Ectodermal cell (in vitro differentiated cells): ENCODE results near the gene TMEM125. TPM values are rescaled to one million over a fixed set of nuclear protein-coding genes. Genes with fewer than 3 reads are reported as not detected.

Experiments used
- H3K27ac ChIP-seq: 2 replicates; pipeline ENCODE4 v1.7.0; 2013; ENCODE audit warnings: mild to moderate bottlenecking, low read depth, low read length; ENCODE audit not compliant: insufficient read depth, poor library complexity, severe bottlenecking
- H3K27me3 ChIP-seq: 2 replicates; pipeline ENCODE4 v1.7.0; 2013; ENCODE audit warnings: mild to moderate bottlenecking, low read length; ENCODE audit not compliant: insufficient read depth, control insufficient read depth, poor library complexity, severe bottlenecking
- H3K36me3 ChIP-seq: one replicate; pipeline ENCODE4 v1.7.0; 2013; ENCODE audit warnings: low read length; ENCODE audit not compliant: control insufficient read depth, insufficient read depth
- H3K4me1 ChIP-seq: one replicate; pipeline ENCODE4 v1.7.0; 2013; ENCODE audit warnings: low read length; ENCODE audit not compliant: control insufficient read depth, insufficient read depth
- H3K4me3 ChIP-seq: 2 replicates; pipeline ENCODE4 v1.7.0; 2013; ENCODE audit warnings: low read depth, low read length, control low read depth; ENCODE audit not compliant: insufficient read depth
- H3K9me3 ChIP-seq: 2 replicates; pipeline ENCODE4 v1.7.0; 2013; ENCODE audit warnings: mild to moderate bottlenecking, low read length, moderate library complexity; ENCODE audit not compliant: control insufficient read depth
- whole genome bisulfite sequencing, 2 experiments: methylation state at CpG; one replicate each; pipeline ENCODE4 v1.1.7; 2013; ENCODE audit warnings: missing lambda C conversion rate in 2 of 2; 5-methylcytosine and 5-hydroxymethylcytosine counted together
- polyA plus RNA-seq, 4 experiments: library from polyadenylated mRNA; stranded (reverse); fragments of 50-300 nt; gene quantifications; one replicate each; pipeline ENCODE4 v1.2.3, GENCODE V29; 2013

The TMEM125 gene
- polyA plus RNA-seq (2013, experiment 1 of 4) = 1.5 TPM
- 2.1 TPM for polyA plus RNA-seq (2013, experiment 2 of 4)
- 0.96 TPM for polyA plus RNA-seq (2013, experiment 3 of 4)
- 1.3 TPM for polyA plus RNA-seq (2013, experiment 4 of 4)

DNA sequence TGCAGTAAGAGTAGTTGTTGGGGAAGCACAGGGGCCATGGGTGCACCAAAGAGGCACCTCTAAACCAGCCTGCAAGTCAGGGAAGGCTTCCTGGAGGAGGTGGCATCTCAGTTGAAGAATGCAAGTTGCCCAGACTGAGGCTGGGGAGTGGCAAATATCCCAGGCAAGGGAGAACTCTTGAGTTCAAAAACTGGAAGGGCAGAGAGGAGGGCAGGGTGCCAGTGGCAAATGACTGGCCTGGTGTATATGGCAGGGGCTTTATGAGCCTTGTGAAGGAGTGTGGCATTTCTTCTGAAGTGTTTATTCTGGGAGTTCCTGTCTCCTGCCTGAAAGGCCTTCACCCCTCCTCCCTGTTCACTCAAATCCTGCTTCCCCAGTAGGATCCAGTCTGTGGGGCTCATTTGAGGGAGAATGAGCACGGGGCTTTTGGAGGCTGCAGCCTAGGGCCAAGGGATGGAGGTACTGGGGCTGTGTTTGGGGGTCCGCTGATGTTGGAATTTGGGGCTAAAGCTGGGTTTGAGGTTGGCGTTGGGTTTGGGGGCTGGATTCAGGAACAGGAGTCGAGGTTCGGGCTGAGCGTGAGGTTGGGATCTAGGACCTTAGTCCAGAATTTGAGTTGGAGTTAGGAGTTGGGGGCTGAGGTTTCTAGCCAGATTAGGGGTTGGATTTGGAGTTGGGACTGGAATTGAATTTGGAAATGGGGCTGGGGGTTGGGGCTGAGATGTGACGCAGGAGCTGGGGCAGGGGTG lies at the start of gene TMEM125:
Gene TMEM125, plus strand, starts transcription at position 357 of the 749 bp plus-strand sequence. CDS start 2,740 bp downstream, outside the sequence.
- H3K4me1 ChIP-seq = no peaks in the 10 kb centered on the region
- H3K27ac ChIP-seq = no peak within 1 kb of the TSS
- peak within 1 kb of the TSS; percentile 45 for H3K4me3 ChIP-seq
- no peaks in the 10 kb centered on the region for H3K9me3 ChIP-seq
- 81 to 85% methylated on average over 7 of the region's 7 CpGs for WGBS, 2 experiments
- H3K36me3 ChIP-seq = no peaks in the 10 kb centered on the region
- no peaks in the 10 kb centered on the region for H3K27me3 ChIP-seq

DNA sequence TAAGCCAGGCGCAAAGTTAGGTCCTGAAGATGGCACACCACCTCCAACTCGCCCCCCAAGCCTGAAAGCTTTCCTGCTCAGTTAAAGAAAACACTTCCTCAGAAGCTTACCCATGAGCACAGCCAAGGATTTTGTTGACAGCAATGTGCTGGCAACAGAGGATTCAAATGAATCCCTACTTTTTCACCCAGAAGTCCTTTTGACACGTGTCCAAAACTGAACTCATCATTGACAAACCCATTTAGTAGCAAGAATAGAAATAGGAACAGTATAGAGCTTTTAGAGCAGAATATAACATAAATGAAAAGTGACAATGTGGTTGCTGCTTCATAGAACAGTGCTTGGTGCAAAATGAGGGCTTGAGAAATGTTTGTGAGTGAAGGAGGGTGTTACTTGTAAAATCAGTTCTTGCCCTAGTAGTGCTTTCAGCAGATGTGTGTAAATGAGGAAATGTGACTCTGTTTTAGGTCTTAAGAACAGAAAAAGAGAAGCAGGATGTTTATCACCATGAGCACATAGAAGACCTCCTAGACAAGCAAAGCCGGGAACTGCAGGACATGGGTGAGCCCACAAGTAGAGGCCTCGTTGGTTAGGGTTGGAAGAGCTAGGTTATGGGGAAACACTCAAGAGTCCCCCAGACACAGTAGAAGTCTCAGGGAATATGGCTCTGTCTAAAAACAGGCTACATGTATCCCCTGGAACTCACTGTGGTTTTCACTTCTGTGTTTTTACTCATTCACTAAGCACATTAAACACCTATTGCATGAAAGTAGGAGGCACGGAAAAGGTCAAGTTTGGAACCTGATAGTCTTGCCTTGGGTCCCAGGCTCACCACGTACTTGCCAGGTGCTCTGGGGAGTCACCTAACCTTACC lies 48.6 kb upstream of the TMEM125 start:
- 87 to 89% methylated on average over 7 of the region's 7 CpGs for WGBS, 2 experiments
- Histone ChIP-seq H3K27me3 (no peaks in the 10 kb centered on the region), H3K4me1 (no peaks in the 10 kb centered on the region), H3K9me3 (no peaks in the 10 kb centered on the region), H3K27ac (no peak overlapping the region), H3K36me3 (no peaks in the 10 kb centered on the region), H3K4me3 (no peak overlapping the region)

DNA sequence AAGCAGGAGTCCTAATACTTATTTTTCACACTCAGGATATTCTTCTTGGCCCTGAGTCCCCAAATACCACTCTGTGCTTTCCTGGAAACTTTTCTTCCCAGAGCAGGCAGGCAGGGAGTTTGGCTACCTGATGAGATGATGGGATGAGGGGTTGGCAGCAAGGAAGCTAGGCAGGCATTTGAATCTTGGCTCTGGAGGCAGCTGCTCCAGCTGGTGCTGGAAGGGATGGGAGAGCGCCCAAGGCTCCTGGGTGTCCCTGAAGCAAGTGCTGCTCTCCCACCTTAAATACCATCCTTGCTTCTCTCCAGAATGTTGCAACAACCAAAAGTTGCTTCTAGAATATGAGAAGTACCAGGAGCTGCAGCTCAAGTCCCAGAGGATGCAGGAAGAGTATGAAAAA lies 48.0 kb upstream of the TMEM125 start:
- H3K36me3 ChIP-seq = no peaks in the 10 kb centered on the region
- no peak overlapping the region for H3K27ac ChIP-seq
- no peaks in the 10 kb centered on the region for H3K9me3 ChIP-seq
- no peaks in the 10 kb centered on the region for H3K27me3 ChIP-seq
- H3K4me3 ChIP-seq = no peak overlapping the region
- 95 to 100% methylated on average over 1 of the region's 1 CpG for WGBS, 2 experiments
- H3K4me1 ChIP-seq = no peaks in the 10 kb centered on the region

DNA sequence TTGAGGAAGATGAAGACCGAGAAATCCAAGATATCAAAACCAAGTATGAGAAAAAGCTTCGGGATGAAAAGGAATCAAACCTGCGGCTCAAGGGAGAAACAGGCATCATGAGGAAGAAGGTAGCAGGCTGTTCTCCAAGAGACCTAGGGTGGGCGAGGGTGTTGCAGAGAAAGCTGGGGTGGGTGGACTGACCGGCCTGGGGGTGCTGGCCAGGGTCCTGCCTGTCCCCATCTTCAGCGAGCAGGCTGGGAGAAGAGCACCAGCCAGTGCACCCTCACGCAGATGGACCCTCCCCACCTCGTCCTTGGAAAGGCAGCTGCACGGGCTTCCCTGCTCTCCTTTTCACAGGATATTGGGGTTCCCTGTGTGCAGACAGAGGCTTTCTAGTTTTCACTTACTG lies 46.9 kb upstream of the TMEM125 start:
- Histone ChIP-seq H3K27ac (no peak overlapping the region), H3K27me3 (no peaks in the 10 kb centered on the region), H3K9me3 (no peaks in the 10 kb centered on the region), H3K4me3 (no peak overlapping the region), H3K36me3 (no peaks in the 10 kb centered on the region), H3K4me1 (no peaks in the 10 kb centered on the region)
- WGBS, 2 experiments = 90 to 91% methylated on average over 9 of the region's 9 CpGs

DNA sequence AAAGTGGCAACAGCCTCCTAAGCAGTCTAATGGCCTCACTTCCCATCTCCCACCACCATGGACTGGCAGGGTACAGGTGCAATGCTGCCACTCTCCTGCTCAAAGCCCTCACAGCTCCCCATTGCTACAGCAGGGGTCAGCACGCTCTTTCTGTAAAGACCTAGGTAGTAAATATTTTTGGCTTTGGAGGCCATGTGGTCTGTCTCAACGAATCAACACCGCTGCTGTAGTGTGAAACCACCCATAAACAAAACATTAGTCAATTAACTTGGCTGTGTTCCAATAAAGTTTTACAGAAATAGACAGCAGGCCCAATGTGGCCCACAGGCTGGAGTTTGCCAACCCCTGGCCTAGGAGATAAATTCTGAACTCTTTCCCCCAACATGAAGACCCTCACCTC lies 44.6 kb upstream of the TMEM125 start:
- no peaks in the 10 kb centered on the region for H3K36me3 ChIP-seq
- WGBS, 2 experiments = 84 to 93% methylated on average over 3 of the region's 3 CpGs

DNA sequence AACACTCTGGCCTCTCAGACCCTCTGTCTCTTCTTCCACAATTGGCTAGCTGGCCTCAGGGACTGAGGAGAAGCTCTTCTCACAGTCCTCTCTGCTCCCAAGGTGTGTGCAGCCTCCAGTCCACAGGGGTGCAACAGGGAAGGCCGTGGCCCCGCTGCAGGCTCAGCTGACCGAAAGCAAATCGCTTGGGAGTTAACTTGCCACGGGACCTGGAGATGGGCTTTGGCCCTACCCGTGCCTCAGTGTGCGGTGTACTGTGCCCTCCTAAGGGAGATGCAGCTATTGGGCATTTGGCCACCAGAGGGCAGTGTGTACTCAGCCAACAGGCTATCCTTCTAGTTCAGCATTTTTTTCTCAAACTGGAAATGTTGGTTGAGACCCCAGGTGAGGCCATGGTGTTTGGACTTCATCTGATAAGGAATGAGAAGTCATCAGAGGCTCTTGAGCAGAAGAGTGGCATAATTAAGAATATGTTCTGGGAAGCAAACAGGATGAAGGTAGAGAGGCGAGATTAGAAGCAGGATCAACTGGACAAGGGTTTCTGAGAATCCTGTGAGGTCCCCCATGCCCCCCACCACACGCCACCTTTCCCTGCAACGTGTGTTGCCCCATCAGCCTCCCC lies 42.5 kb upstream of the TMEM125 start:
- H3K36me3 ChIP-seq = no peaks in the 10 kb centered on the region
- 29 to 30% methylated on average over 10 of the region's 10 CpGs for WGBS, 2 experiments
- H3K4me3 ChIP-seq = no peak overlapping the region
- no peak overlapping the region for H3K27ac ChIP-seq
- peaks cover 11% of the 10 kb centered on the region for H3K4me1 ChIP-seq
- no peaks in the 10 kb centered on the region for H3K27me3 ChIP-seq
- H3K9me3 ChIP-seq = no peaks in the 10 kb centered on the region

More for the DNA sequence above, 44.6 kb upstream of the TMEM125 start:
- Histone ChIP-seq H3K27ac (no peak overlapping the region), H3K4me3 (no peak overlapping the region), H3K4me1 (peaks cover 5% of the 10 kb centered on the region), H3K9me3 (no peaks in the 10 kb centered on the region), H3K27me3 (no peaks in the 10 kb centered on the region)

DNA sequence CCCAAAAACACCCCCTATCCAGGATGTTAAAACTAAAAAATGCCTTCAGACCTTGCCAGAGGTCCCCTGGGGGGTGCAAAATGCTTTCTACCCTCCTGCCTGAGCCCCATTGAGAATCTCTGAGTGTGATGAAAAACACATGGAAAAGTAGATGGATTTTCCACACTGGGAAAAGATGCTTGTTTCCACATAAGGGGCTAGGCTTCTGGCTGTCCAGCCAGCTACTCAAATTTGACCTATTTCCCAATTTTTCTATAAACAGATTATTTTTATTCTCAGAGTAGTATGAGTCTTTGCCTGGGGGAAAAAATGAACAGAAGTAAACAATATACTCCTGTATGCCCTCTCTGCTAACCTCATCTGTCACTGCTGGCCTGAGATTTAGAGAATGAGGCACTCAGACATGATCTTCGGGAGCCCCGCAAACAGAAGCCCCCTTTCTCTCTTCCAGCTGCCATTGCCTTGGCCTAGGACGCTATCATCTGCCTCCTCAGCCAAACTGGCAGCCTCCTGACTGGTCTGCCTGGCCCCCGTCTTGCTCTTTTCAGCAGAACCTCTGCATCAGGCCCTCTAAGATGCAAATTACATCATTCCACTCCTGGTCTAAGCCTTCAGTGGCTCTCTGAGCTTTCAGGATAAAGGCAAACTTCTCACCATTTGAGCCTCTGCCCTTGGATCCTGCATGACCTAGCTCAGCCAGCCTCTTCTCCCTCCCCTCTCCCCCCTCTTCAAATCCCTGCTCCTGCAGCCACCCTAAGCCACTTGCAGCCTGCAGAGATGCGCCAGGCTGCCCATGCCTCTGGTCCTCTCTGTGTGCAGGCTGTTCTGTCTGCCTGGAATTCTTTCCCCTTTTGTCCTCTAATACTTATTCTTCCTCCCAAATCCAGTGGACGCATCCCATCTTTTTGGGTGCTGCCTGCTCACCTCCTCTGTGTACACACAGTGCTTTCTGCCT lies 39.7 kb upstream of the TMEM125 start:
- H3K4me3 ChIP-seq = no peak overlapping the region
- no peaks in the 10 kb centered on the region for H3K27me3 ChIP-seq
- no peaks in the 10 kb centered on the region for H3K36me3 ChIP-seq
- H3K27ac ChIP-seq = no peak overlapping the region
- H3K9me3 ChIP-seq = no peaks in the 10 kb centered on the region
- WGBS, 2 experiments = 72% methylated on average over 6 of the region's 6 CpGs
- H3K4me1 ChIP-seq = peaks cover 11% of the 10 kb centered on the region

DNA sequence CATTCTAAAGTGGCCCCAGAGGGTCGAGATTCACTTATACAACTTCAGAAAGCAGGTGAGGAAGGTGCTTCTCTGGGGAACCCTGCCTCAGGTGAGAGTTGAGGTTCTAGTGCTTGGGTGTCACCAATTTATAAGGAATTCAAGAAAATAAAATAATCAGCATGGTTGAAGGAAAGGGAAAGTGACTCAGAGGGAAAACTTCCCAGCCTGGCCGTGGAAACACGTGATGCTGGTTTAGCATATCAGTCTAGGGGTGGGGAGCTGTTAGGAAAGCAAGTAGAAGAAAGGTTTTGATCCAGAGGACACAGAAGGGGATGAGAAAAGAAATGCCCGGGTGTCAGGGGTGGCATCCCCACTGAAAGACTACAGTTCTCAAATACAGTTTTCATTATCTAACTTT lies 37.7 kb upstream of the TMEM125 start:
- WGBS, 2 experiments = 58 to 68% methylated on average over 4 of the region's 4 CpGs

DNA sequence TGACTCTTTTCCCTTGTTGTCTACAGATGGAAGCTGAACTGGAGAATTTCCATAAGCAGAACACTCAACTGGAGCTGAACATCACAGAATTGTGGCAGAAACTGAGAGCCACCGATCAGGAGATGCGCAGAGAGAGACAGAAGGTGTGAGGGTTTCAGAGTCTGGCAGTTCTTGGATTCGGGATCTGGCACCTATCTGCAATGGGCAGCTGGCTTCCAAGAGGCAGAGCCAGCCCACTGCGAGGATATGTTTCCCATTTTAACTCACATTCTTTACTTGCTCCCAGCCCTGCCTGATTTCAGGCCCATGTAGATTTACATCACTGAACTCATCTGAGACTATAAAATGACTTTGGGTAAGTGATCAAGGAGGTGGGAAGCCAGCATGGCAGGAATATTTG lies 37.3 kb upstream of the TMEM125 start:
- no peak overlapping the region for H3K27ac ChIP-seq

More for the DNA sequence above, 37.7 kb upstream of the TMEM125 start:
- H3K27me3 ChIP-seq = no peaks in the 10 kb centered on the region
- H3K27ac ChIP-seq = no peak overlapping the region
- H3K4me3 ChIP-seq = no peak overlapping the region
- H3K36me3 ChIP-seq = no peaks in the 10 kb centered on the region
- H3K4me1 ChIP-seq = peaks cover 11% of the 10 kb centered on the region
- no peaks in the 10 kb centered on the region for H3K9me3 ChIP-seq

More for the DNA sequence above, 37.3 kb upstream of the TMEM125 start:
- Histone ChIP-seq H3K4me3 (no peak overlapping the region), H3K4me1 (peaks cover 11% of the 10 kb centered on the region), H3K27me3 (no peaks in the 10 kb centered on the region), H3K9me3 (no peaks in the 10 kb centered on the region), H3K36me3 (no peaks in the 10 kb centered on the region)
- 90 to 97% methylated on average over 4 of the region's 4 CpGs for WGBS, 2 experiments
